Neutrophil (primary cell): ENCODE measurements around the gene EFCAB6.

Source experiments
- H3K27ac ChIP-seq: fragments of 200-600 bp; sonication (generic); 2 replicates; pipeline ENCODE4 v1.5.1; 2016; ENCODE audit warnings: mild to moderate bottlenecking, moderate library complexity
- H3K27me3 ChIP-seq: fragments of 200-600 bp; sonication (generic); 2 replicates; pipeline ENCODE4 v1.6.0; 2016; ENCODE audit warnings: mild to moderate bottlenecking
- H3K36me3 ChIP-seq: fragments of 200-600 bp; sonication (generic); 2 replicates; pipeline ENCODE4 v1.5.1; 2017
- H3K4me1 ChIP-seq, 2 experiments: fragments of 200-600 bp in 1 of 2; sonication (generic) in 1 of 2; 1 replicate in 1 of 2; 2 replicates in 1 of 2; pipeline versions ENCODE4 v1.5.1 to v1.6.1; 2013 to 2016; ENCODE audit warnings: low read depth in 1 of 2, low read length in 1 of 2, mild to moderate bottlenecking in 1 of 2, moderate library complexity in 1 of 2; ENCODE audit not compliant: control insufficient read depth in 1 of 2, insufficient read depth in 1 of 2
- H3K4me3 ChIP-seq, 2 experiments: fragments of 200-600 bp in 1 of 2; sonication (generic) in 1 of 2; 1 replicate in 1 of 2; 2 replicates in 1 of 2; pipeline ENCODE4 v1.5.1; 2013 to 2016; ENCODE audit warnings: low read depth in 1 of 2, low read length in 1 of 2, mild to moderate bottlenecking in 1 of 2, moderate library complexity in 1 of 2
- H3K9me3 ChIP-seq: fragments of 200-600 bp; sonication (generic); 2 replicates; pipeline ENCODE4 v1.5.1; 2016
- TF ChIP-seq, protein P1 (sequence below): fragments of 200-600 bp; sonication (generic); IDR thresholded peaks from 2 replicates; pipeline ENCODE4 v1.5.1; 2016; ENCODE audit warnings: antibody characterized with exemption

EFCAB6 gene

DNA sequence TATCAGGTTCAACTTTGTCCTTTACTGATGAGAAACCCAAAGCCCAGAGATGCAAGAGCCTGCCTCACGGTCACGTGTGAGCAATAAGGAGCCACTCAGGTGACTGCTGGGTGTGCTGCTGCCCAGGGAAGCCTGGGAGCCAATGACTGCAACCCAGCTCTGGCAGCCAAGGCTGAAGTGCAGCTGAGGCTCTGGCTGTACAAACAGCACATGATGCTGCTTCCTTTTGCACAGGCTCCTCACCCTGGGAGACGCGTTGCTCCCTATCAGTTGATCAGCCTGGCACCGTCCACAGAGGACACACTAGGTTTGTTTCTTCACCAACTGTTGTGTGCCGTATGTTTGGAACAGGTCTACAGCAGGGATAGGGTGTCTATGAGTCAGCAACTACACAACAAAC is 168.7 kb downstream of the EFCAB6 start:
- TF ChIP-seq, protein P1, sequence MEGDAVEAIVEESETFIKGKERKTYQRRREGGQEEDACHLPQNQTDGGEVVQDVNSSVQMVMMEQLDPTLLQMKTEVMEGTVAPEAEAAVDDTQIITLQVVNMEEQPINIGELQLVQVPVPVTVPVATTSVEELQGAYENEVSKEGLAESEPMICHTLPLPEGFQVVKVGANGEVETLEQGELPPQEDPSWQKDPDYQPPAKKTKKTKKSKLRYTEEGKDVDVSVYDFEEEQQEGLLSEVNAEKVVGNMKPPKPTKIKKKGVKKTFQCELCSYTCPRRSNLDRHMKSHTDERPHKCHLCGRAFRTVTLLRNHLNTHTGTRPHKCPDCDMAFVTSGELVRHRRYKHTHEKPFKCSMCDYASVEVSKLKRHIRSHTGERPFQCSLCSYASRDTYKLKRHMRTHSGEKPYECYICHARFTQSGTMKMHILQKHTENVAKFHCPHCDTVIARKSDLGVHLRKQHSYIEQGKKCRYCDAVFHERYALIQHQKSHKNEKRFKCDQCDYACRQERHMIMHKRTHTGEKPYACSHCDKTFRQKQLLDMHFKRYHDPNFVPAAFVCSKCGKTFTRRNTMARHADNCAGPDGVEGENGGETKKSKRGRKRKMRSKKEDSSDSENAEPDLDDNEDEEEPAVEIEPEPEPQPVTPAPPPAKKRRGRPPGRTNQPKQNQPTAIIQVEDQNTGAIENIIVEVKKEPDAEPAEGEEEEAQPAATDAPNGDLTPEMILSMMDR: no peak
- Histone ChIP-seq H3K9me3 (no peaks in the 10 kb centered on the region), H3K4me1 (no peaks in the 10 kb centered on the region), H3K27ac (no peak overlapping the region), H3K36me3 (no peaks in the 10 kb centered on the region), H3K4me3 (no peak overlapping the region), H3K27me3 (peaks cover 10% of the 10 kb centered on the region)

DNA sequence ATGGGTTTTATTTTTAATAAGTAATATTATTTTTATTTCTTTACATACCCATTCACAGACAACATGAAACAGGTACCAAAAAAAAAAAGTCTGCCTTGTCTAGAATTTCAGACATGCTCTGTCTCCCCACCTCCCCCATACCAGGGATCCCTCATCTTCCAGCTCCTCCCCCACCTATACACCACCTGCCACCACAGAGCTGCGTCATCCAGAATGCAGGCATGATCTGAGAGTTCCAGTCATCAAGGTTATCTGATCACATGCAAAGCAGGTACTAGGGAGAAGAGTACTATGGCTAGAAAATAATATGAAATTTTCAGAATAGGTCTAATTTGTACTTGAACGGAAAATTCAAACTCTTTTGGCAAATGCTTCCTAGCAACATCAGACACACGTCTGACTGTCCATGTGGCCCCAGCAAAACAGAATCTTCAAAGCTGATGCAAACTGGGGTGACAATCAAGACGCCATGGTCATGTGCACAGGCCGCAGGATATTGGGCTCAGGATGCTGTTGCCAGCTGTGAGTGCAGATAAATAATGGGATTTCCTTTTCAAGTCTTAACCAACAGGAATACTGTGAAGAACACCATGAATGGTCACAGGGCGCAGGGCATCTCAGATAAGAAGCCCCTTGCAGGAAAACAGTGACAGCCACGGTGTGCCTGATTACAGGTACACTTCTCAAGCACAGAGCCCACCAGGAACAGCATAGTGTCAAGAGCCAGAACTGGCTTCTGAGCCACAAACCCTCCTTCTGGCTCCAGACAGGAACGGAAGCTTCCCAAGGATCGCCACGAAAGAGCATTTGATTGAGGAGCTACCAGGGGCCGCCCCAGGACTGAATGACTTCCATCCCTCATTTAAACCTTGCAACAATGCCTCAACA is 169.5 kb downstream of the EFCAB6 start:
- H3K27ac ChIP-seq: no peak overlapping the region
- peaks cover 10% of the 10 kb centered on the region for H3K27me3 ChIP-seq
- no peaks in the 10 kb centered on the region for H3K36me3 ChIP-seq
- no peaks in the 10 kb centered on the region for H3K9me3 ChIP-seq
- H3K4me1 ChIP-seq: no peaks in the 10 kb centered on the region
- TF ChIP-seq, protein P1: no peak
- H3K4me3 ChIP-seq: no peak overlapping the region

DNA sequence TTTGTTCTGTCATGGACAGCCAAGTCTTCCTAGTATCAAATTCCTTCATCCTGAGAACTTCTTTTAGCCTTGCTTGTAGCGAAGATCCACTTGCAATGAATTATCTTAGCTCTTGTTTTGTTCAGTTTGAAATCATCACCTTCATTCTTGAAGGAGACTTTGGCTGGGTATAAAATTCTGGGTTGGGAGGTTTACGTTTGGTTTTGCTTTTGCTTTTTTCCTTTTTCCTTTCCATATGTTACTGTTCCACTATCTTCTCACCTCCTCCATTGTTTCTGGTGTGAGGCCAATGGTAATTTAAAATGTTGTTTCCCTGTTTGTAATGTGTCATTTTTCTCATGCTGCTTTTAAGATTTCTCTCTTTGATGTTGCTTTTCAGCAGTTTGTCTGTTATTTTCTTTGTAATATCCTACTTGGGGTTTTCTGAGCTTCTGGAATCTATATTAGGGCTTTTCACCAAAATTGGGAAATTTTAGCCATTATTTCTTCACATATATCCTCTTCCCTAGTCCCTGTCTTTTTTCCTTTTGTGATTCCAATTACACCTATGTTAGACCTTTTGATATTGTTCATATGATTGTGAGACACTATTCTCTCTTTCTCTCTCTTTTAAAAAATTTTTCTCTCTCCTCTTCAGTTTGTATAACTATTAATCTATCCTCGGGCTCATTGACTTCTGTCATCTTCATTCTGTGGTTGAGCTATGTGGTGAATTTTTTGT is 172.7 kb downstream of the EFCAB6 start:
- peaks cover 10% of the 10 kb centered on the region for H3K27me3 ChIP-seq
- no peak overlapping the region for H3K27ac ChIP-seq
- no peak overlapping the region for H3K4me3 ChIP-seq
- no peaks in the 10 kb centered on the region for H3K36me3 ChIP-seq
- H3K4me1 ChIP-seq: no peaks in the 10 kb centered on the region
- no peaks in the 10 kb centered on the region for H3K9me3 ChIP-seq
- TF ChIP-seq, protein P1: no peak

DNA sequence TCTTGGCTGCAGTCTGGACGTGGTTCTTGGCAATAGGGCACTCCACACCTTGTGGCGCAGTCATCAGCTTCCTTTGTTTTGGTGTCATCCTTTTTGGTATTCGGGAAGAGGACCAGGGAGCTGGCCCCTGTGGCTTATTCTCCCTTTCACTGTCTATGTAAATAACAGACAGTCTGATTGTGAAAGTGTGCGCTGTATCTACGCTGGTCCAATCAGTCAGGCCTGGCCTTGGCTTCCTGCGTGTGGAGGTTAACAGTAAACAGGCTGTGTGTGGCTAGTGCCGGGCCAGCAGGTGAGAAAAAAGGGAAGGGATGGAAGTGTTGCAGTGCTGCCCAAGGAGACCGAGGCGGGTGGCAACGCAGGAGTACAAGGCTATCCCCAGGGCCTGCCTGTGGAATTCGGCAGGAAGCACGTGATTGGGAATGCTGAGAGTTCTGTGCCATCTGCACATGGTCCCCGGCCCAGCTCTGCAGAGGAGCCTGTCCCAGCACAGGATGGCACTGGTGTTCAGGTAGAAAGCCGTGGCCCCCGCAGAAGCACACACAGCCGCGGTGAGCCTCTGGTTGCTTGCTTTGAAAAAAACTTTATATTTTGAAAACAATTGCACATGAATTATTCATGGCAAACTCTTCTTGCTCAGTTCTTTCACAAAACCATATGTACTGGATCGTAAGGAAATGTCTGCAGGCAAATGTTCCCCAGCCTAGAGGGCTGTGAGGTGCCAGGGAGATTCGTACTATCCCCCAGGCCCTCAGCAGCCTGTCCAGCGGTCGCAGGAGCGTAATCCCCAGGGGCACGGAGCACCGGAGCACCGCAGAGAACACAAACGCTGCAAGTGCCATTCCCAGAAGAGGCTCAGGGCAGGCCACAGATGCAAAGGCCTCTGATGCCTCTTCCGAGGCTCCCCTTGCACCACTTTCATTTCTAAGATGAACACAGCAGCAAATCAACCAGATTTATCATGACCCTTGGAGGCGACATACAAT is 174.5 kb downstream of the EFCAB6 start:
- TF ChIP-seq, protein P1: no peak
- no peaks in the 10 kb centered on the region for H3K4me1 ChIP-seq
- H3K4me3 ChIP-seq: no peak overlapping the region
- no peak overlapping the region for H3K27ac ChIP-seq
- H3K9me3 ChIP-seq: no peaks in the 10 kb centered on the region
- peaks cover 3% of the 10 kb centered on the region for H3K27me3 ChIP-seq
- H3K36me3 ChIP-seq: no peaks in the 10 kb centered on the region

DNA sequence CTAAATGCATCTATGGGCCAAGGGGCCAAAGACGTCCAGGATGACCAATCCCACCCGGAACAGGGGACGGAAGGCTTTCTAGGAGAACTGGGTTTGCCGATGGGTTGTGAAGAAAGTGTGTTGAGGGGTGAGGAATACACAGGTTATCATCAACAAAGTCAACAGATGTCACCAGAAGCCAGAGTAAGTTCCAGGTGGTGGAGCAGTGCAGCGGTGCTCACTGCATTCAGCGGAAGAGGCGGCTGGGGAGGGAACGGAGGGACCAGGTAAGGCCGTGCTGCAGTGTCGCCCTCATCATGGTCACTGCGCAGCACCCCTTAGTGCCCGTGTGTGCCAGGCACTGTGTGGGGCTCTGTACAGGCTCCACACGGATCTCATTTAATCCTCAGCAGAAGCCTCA is 176.0 kb downstream of the EFCAB6 start:
- H3K36me3 ChIP-seq: no peaks in the 10 kb centered on the region
- H3K27ac ChIP-seq: no peak overlapping the region
- H3K4me3 ChIP-seq: no peak overlapping the region
- no peaks in the 10 kb centered on the region for H3K9me3 ChIP-seq
- H3K27me3 ChIP-seq: no peaks in the 10 kb centered on the region
- H3K4me1 ChIP-seq: no peaks in the 10 kb centered on the region
- TF ChIP-seq, protein P1: no peak
